ENCODE measurements around the gene STX4. TPM values are rescaled to one million over a fixed set of nuclear protein-coding genes. Genes with fewer than 3 reads are reported as not detected.
A peak's percentile ranks its signal among the peaks of the same experiment; 100 is the strongest.

STX4 gene
- total and polyA plus RNA-seq, 9 of the 15 experiments (the other 6 are each of a cell fraction or from before 2014, with no cell fraction given) = 3.2 to 48.0 (median 21.5) TPM

GRCh38 chr16:31033709-31034492 lies 543 bp downstream of the STX4 start (continued):
- peak; percentile 95 for TF ChIP-seq SAP30 (IDR thresholded peaks at IDR 0.05; ENCODE audit: borderline replicate concordance, insufficient read depth, low read depth, low read length, poor library complexity, severe bottlenecking)
- TF ChIP-seq, protein P1, sequence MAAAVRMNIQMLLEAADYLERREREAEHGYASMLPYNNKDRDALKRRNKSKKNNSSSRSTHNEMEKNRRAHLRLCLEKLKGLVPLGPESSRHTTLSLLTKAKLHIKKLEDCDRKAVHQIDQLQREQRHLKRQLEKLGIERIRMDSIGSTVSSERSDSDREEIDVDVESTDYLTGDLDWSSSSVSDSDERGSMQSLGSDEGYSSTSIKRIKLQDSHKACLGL (CRISPR knock-in tag; IDR thresholded peaks at IDR 0.05; ENCODE audit: borderline replicate concordance, poor library complexity, severe bottlenecking) = no peak
- no peak for TF ChIP-seq RBM17 (IDR thresholded peaks at IDR 0.05; ENCODE audit: borderline replicate concordance, low read depth, low read length)
- no peak for TF ChIP-seq ZNF57 (CRISPR knock-in tag; IDR thresholded peaks at IDR 0.05)
- no peak for TF ChIP-seq TEAD1 (CRISPR knock-in tag; IDR thresholded peaks at IDR 0.05)
- TF ChIP-seq RERE (CRISPR knock-in tag; IDR thresholded peaks at IDR 0.05; ENCODE audit: borderline replicate concordance) = no peak
- peak; percentile 10; the same call in 1 of the 2 replicates for TF ChIP-seq CREM (IDR thresholded peaks at IDR 0.05; ENCODE audit: low read depth)
- no peak for TF ChIP-seq NR4A1 (CRISPR knock-in tag; IDR thresholded peaks at IDR 0.05)
- no peak for TF ChIP-seq NR4A1 (tag; IDR thresholded peaks at IDR 0.05)
- peak in 1 of 2 experiments; percentile 80 for TF ChIP-seq AFF1 (IDR thresholded peaks at IDR 0.05; ENCODE audit: low read depth in 1 of 2, partially characterized antibody in 2 of 2)
- TF ChIP-seq CTBP1 (IDR thresholded peaks at IDR 0.05; ENCODE audit: borderline replicate concordance) = 0 out of 2 replicates have a peak, but pooled peaks have one; percentile 7
- TF ChIP-seq RBM25 (IDR thresholded peaks at IDR 0.05; ENCODE audit: low read depth, low read length, severe bottlenecking) = no peak
- TF ChIP-seq RCOR1 (IDR thresholded peaks at IDR 0.05; ENCODE audit: borderline replicate concordance in 1 of 2, low read depth in 2 of 2, low read length in 2 of 2) = peak in 1 of 2 experiments; percentile 28; a peak in 1 of 4 replicates
- peak in 1 of 2 experiments; percentile 31; a peak in 1 of 4 replicates for TF ChIP-seq MAZ (CRISPR knock-in tag; conservative IDR thresholded peaks at IDR 0.05 in 1 of 2, IDR thresholded peaks at IDR 0.05 in 1 of 2)
- no peak for TF ChIP-seq NELFE (IDR thresholded peaks at IDR 0.05; ENCODE audit: insufficient read depth, insufficient read length)

Data from K562 (cell line).